Astrocyte of the hippocampus (primary cell): Measurements from ENCODE around the gene FARSB.

Experiments used
- DNase-seq: peaks from one replicate; pipeline ENCODE4 v3.0.0; 2011; ENCODE audit warnings: low read depth, low spot score

The FARSB gene

DNA sequence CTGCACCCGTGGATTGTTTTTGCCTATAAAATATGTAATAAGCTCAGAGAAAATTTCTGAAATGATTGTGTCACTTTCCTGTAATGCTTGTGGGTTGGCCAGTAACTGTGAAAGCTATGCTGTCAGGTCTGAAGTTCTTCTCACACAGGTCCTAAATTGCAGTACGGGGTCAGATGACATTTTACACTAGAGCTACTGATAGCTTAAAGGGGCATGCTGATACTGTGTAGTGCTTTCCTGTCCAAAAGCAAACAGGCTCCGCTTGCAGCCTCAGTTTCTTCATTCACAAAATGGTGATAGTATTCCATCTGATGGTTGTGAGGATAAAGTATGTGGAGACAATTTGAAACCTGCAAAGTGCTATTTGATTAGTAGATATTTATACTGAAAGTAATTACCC lies 7.6 kb upstream of the FARSB start:
- DNase-seq, result no peak

DNA sequence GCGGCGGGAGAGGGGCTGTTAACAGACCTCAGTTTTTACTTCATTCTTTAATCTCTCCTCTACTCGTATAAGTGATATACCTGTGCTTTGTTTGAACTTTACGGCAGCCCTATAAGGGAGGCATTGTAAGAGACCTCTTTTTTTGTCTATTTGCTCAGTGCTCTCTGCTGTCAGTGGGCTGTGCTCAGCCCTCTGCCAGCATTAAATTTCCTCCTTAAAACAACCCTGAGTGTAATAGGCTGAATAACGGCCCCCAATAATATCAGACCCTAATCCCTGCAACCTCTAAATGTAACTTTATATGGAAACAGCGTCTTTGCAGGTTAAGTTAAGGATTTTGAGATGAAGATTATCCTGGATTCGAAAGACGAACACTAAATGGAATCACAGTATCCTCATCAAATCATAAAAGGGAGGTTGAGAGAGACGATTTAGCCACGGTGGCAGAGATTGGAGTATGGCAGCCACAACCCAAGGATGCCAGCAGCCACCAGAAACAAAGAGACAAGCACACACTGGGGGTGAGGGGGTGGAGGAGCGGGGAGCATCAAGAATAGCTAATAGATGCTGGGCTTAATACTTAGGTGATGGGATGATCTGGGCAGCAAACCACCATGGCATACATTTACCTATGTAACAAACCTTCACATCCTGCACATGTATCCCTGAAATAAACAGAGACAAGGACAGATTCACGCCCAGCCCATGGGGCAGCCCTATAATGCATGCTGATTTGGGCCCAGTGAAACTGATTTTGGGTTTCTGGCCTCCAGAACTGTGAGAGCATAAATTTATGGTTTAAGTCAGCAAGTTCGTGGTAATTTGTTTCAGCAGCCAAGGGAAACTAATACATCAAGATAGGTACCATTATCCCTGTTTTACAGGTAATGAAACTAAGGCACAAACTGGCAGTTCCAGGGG lies 894 bp upstream of the FARSB start:
- no peak for DNase-seq

DNA sequence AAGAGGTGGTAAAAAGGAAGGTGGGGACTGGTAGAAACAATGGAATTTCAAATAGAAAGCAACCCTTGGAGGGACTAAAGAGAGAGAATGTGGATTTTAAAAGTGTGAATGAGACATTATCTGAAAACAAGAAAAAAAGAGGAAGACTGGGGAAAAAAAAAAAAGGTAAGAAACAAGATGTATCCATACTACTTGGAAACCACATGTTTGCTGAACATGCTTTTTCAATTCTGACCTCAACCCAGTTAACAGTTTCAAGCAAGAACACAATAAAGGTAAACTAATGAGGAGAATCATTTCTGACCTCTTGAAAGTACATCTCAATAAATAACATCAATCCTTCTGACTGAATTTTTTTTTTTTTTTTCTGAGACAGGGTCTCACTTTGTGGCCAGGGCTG lies 2.6 kb downstream of the FARSB start:
- no peak for DNase-seq

DNA sequence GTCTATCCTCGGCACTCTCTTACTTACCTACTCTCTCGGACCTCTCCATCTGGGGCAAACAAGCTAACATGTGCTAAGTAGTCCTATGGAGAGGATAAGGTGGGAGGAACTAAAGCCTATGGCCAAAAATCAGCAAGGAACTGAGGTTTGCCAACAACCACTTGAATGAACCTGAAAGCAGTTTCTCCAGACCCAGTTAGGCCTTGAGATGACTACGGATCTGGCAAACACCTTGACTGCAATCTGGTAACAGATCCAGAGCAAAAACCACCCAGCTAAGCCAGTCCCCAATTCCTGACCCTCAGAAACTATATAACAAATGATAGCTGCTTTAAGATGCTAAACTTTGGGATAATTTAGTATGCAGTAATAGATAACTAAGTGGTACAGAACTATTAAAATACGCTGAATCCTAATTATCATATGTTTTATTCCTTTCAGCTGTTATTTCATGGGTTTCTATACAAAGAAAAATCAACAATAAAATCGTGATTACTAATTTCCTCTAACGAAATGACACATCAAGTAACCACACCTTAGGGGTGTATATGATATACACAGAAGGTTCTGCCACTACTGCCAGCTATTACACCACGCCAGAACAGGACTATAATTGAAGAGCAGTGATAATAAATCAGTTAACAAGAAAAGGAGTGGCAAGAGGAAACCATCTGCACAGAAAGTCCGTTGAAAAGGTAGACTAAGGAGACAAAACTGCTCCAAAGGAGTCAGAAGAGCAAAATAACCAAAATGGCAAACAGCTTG lies 3.2 kb downstream of the FARSB start:
- no peak for DNase-seq

DNA sequence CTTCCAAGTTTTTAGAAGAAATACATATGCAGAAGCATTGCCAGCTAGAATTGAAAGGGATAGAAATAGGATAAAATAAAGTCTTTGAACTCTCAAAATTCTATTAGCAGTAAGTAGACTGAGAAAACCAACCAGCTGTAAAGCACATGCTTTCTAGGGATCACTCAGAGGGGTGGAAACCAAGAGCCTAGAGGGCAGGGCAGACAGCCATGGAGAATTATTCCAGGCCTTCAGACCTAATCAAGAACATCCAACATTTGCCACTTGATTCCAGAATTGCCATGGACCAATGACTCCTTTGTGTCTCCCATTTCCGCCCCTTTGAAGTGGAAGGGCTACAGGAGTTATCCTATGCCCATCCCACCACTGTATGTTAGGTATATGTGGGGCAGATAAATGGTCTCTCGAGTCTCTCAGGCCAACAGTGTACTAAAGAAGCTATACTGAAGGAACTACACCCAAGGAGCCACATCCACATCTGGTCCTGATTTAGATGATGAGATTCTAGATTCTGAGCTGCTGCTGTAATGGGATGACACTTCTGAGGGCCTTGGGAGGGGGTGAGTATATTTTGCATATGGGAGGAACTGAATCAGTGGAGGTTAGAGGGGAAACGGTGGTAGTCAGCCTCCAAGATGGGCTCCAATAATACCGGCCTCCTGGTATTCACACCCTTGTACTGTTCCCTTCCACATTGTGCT lies 4.0 kb downstream of the FARSB start:
- DNase-seq, result no peak

DNA sequence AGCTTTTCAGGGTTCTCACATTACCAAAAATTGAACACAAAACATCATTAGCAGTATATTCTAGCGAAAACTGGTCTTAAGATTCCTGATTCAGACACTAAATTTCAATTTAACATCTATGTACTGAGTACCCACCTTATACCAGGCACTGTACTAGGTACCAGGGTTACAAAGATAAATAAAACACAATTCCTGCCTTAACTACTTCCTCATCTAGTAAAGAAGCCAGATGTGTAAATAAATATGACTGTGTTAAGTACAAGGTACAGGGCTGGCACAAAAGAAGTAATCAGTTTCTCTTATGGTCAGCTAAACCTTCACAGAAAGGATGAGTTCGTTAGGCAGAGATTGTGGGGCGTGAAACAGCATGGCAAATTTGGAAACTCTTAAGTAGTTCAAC lies 6.1 kb downstream of the FARSB start:
- DNase-seq, result no peak

DNA sequence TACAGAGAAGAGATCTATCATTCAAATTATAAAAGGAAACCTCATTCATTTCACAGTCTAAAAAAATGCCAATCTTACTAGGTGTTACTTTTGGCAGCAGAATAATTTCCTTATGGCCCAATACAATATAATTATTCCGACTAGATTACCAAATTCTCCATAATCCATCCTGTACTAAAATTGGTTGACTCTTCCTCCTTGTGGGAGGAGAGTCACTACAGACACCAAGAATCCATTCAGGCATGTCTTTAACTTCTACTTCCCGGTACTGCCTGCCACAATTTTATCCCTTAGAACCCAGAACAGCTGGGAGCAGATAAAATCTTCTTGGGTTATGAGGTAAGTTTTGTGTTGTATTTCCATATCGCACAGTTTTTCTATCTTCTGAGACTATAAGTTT lies 9.9 kb downstream of the FARSB start:
- no peak for DNase-seq

DNA sequence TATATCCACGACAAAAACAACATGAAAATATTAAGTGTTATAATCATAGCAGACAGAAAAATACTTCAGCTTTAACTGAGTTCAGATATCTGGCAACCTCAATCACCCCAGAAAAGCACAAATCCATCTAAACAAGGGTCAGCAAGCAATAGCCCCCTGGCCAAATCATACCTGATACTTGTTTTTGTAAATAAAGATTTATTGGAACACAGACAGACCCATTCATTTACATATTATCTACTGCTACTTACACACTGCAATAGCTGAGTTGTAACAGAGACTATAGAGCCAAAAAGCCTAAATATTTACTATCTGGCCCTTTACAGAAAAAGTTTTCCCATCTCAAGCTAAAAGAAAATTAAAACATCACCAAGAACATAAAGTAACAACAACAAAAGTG lies 12.8 kb downstream of the FARSB start:
- no peak for DNase-seq

DNA sequence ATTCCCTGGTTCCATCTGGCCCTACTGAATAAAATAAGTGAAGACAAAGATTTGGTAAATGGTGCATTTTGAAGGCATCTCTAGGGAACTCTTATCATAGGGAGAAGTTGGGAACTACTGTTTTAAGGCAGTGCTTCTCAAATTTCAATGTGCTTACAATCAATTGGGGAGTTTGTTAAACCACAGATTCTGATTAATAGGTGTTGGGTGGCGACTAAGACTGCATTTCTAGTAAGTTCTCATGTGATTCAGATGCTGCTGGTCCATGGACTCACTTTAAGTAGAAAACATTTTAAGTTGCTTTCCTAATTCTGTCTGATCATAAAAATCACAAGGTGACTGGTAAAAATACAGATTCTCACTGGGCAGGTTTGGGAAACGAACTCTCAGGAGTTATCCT lies 14.6 kb downstream of the FARSB start:
- DNase-seq, result no peak

DNA sequence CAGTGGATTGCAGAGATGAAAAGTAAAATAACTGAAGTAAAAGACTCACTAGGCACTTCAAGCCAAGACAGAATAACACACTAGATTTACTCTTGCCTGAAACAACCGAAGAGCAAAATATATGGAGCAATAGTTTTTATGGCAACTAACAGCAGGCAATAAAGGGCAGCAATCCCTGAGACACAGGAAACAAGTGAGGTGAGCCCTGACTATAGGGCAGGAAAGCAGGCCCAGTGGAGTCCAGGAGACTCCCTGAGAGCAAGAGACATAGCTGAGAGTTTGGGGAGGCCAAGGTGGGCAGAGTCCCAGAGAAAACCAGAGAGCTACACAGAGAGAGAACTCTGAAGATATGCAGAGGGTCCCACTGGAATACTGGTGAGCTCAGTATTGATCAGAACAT lies 18.8 kb downstream of the FARSB start:
- no peak for DNase-seq

DNA sequence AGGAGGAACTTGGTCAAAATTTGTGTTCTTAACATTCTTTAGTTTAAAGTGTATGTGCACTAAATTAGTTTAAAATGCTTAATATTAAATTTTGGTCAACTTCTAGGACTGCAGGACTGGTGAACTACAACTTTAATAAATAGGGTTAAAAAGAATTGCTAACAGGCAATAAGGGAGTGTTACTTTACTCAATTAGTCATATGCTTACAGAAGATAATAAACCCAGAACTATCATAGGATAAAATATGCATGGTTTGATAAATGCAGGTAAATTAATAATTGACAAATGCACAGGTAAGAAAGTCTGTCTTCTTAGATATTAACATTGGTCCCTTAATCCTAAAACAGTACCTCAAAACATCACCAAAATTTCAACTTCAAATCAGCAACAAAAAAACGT lies 20.6 kb downstream of the FARSB start:
- DNase-seq, result no peak

DNA sequence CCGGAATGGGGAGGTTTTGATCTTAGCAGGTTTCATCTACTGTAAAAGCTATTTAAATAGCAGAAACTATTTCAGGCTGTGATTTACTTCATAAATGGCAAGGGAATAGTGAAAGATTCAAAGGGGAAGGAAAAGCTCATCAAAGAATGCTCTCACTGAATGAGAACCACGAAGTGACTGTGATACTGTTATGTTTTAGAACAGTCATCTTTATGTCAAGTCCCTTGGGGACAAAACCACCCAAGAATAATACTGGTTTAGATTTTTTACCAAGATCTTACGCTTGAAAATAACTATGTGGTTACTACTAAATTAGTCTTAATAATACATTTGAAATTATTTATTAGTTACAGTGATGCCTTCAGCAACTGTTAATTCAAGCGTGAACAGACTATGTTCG lies 28.1 kb downstream of the FARSB start:
- no peak for DNase-seq

DNA sequence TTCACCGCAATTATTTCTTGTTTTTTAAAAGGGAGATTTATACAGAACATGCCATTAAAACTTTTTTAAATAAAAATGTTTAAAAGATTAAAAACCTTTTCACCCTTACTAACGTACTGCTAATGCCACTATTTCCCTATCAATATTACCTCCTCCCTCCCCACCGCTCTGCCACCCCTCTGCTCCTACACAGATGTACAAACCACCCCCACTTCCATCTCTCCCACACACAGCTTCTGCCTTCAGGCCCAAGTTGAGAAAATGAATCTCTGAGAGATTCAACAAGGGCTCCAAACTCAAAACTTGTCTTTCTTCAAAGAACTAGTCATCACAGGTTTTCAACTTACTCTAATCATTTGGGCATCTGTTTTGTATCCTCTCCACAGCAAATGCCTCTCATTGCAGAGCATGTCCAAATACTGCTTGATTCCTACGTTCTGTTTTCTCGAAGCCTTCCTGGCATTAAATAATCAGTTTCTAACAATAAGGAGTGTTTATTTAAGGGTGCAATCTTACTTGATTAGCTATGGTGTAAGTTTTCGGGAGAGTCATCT lies 32.1 kb downstream of the FARSB start:
- DNase-seq, result no peak

DNA sequence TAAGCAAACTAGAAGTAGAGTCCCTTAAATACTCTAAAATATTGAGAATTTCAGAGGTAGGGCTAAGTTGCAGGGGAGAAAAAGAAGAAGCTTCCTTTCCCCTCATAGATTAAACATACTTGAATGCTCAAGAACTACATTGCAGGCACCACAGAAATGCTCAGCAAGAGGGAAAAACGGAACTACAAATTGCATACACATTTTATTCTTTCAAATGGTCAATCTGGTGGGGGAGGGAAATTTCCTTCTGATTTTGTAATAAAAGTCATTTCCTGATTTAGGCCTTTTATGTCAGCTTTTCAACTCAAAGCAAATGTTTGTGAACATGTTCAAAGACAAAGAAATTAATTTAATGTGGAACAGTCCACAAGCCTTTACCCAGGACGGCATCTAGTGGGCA lies 33.0 kb downstream of the FARSB start:
- no peak for DNase-seq

DNA sequence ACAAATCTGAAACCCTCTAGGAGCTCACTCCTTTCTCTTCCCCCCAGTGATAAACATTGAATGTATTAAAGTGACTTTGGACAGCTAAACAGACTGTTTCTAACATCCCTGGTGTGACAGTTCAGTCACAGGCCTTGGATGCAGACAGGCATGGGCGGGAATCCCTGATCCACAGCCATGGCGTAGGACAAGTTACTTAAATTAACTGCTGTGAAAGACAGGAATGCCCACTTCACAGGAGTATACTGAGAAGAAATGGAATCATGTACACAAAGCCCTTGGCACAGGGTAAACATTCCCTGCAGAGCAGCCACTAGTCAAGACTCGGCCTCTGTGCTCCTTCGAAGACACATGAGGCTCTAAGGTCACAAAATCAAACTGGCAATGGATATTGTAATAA lies 34.0 kb downstream of the FARSB start:
- no peak for DNase-seq

DNA sequence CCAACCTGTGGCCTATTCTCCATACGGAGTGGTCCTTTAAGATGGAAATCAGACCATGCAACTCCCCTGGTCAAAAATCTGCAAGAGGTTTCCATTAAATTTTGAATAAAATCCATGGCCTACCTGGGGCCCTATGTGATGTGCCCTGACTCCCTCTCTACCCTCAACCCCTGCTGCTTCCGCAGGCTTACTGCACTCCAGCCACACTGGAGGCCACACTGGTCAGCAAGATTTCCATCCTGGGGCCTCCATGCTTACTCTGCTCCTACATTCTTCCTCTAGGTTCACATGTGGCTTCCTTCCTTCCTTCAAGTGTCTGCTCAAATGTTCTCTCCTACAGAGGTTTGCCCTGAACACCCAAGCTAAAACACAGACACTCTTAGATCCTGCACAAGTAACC lies 40.6 kb downstream of the FARSB start:
- DNase-seq, result no peak

DNA sequence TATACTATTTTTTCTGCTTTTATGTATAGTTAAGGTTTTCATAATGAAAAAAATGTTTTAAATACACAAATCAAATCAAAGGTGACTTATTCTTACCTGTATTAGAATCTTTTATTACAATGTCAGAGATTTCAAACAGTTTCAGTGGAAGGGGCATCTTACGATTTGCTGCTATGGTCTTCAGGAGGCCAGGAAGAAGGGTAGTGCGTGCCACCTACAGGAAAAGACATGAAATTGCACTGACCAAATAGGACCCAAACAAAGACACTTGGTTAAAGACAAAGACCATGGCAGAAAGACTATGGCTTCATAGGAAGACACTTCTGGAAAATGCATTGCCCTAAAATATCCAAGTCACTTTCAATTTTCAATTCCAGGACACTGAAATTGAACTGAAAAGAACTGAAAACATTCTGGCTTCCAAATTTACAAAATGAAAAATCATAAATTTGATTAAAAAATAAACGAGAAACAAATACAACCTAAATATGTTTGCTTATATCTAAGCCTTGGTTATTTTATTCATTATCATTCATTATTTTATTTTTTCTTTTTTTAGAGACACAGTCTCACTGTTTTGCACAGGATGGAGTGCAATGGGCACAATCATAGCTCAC lies 42.1 kb downstream of the FARSB start:
- DNase-seq, result peak; percentile 72

DNA sequence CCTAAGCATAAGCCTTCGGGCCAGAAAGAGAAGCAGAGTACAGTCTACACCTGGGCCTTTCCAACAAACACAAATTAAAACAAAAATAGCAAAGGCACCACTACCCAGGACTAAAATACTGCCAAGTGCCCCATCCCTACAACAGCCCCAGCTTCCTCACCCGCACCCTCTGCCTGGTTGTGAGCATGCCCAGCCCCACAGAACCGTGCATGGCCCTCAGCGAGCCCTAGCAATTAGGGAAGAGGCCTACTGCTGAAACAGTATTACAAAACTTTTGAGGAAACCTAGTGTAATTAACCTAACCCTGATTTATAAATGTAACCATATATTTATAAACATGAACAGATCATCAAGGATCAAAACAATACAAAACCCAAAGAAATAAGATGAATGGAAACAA lies 44.2 kb downstream of the FARSB start:
- no peak for DNase-seq

DNA sequence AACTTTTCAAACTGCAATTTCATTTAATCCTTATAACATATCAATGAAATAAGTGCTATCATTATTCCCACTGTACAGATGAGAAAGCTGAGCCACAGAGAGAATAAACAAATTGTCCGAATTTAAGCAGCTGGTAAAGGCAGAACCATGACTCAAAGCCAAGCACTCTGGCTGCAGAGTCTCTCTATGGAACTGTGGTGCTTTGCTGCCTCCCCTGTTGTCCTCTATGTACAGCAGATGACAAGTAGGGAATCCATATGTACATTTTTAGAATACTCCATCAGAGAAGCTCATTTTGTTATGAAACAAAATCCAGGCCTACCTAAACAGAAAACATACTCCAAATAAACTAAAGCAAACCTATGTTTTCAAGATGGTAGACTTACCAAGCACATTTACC lies 45.1 kb downstream of the FARSB start:
- DNase-seq, result no peak

DNA sequence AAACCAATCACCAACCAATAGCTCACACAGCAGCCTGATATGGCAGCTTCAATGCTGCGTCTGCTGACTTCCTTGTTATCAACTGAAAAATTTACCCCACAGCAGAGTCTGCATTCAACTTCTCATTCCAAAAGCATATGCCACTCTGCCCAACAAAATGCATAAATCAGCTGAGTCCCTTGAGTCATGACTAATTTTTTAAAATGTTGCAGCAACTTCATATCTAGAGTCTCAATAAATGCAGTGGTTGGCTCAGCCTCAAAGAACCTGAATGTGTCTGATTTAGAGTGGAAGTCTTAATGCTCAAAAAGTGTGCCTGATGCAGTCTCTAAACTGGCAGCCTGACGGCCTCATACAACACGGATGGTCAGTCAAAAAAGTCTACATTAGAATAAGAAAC lies 46.5 kb downstream of the FARSB start:
- DNase-seq, result peak; percentile 8

DNA sequence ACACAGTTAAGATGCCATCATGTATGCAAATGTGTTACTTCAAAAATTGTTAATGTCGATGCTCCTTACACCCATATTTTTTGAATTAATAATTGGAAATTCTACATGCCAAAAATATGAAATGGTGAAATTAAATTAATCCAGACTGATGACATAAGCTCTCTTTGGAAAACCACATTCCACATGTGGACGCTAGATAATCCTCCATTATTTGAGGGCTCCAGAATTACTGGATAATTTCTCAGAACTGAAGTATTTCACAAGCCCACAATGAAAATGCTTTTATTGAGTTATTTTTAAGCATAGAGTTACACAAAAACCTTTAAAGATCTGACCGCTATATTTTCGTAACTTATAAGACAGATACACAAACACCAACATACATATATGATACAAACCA lies 47.8 kb downstream of the FARSB start:
- DNase-seq, result no peak

DNA sequence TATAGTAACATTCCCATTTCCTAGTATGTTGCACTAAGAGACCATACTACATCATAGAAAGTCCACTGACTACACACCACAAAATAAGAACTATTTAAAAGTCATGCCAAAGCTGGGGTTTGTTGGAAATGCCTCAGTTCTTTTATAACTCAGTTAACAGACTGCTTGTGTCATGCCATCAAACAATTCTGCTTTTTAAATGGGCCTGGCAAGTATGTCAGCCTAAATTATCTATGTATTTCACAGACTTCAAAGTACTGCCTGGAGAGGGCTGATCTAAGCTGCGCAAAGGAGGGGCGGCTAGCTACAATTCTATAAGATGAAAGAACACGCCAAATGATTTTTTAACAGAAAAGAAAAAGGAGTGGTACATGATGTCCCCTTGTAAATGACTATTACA lies 49.6 kb downstream of the FARSB start:
- no peak for DNase-seq
